Left hindlimb (tissue), 1 donor: ENCODE results near the gene CMIP.
"Not testable (repeated sequence)": the region's sequence is repeated elsewhere in the genome, so short reads cannot be mapped to it uniquely, and the experiment has no call there.

ENCODE experiments used
- DNase-seq: peaks from one replicate; pipeline ENCODE4 v3.0.0-alpha.2; 2018

Gene CMIP

GRCh38 chr16:81671738-81672597 lies 227.4 kb downstream of the CMIP start:
- DNase-seq = no peak

- DNase-seq = no peak
Measured at GRCh38 chr16:81673432-81673831, 228.8 kb downstream of the CMIP start.

DNA sequence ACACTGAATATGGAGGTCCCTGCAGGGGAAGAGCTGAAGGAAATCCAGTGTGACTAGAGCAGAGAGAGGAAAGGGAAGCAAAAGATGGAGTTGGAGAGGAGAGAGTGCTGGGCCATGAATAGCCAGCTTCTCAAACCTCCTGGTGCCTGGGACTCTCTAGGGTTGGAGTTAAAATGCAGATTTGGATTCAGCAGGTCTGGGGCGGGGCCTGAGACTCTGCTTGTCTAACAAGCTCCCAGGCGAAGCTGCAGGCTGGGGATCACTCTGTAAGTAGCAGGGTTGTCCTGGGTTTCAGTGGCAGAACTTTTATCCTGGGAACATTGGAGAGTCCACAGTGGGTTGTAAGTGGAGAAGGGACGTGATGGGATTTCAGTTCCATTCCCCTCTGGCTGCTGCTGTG lies 231.1 kb downstream of the CMIP start:
- DNase-seq = no peak

- no peak for DNase-seq
Measured at GRCh38 chr16:81676066-81676882, 231.7 kb downstream of the CMIP start.

- no peak for DNase-seq
Measured at GRCh38 chr16:81676883-81677737, 232.5 kb downstream of the CMIP start.

GRCh38 chr16:81678326-81679095 lies 233.9 kb downstream of the CMIP start:
- DNase-seq = no peak

- DNase-seq = no peak
Measured at GRCh38 chr16:81679721-81680430, 235.3 kb downstream of the CMIP start.

DNA sequence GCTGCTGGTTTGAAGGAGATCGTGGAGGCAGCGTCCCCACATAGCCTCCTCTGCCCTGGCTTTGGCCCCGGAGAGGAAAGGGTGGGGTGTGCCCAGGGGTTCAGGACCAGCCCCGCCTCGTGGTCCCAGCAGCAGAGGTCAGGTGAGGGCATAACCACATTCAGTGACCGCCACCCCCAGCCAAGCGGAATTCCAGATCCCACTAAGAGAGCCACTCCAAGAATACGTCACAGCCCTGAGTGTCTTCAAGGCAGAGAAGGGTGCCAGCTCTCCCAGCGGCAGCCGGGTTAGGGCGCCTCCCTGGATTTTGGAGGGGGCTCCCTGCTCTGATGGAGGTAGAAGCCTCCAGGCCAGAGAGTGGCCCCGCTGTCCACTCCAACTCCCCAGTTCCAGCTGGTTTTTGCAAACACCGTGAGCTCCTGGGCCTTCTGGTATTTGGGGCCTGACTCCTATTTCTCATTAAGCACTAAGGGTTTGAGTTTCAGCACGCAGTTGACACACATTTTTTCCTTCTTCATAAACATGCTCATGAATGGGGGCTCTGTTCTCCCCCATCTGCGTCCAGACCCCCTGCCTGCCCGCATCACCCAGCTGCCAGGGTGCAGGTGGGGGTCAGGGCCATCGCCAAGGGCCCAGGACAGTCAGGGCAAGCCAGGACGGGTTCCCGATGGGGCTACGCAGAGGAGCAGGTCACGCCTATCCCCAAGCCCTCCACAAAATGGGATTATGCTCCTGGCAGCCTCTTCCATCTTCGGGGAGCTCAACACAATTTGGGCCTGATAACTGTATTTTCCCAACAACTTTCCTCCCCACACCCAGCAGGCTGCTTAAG lies 236.1 kb downstream of the CMIP start:
- peak; percentile 51 for DNase-seq

GRCh38 chr16:81681311-81681710 lies 236.7 kb downstream of the CMIP start:
- DNase-seq = no peak

DNA sequence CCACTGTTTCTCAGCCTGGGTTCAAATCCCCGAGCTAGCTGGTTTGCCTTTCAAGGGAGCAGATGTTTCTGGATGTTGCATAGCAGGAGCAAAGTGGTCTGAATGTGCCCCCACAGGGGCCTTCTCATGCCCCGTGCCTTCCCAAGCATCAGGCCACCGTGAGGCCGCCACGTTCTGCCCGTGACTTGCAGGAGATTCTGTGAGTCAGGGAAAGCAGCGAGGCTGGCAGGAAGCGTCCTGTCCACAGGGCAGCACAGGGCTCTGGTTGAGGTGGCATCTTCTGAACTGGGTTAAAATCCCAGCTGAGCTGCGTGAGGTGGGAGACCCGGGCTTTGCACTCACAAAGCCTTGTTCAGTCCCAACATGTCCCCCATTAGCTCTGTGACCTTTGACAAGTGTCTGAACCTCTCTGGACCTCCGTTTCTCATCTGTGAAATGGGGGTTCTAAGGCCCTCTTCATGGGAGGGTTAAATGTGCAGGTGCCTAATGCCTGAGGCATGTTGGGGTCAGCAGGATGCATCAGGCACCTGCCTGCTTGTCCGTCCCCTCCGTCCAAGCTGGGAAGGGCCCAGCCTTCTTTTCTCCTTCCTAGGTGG lies 239.7 kb downstream of the CMIP start:
- no peak for DNase-seq

- no peak for DNase-seq
Measured at GRCh38 chr16:81684901-81685300, 240.3 kb downstream of the CMIP start.

DNA sequence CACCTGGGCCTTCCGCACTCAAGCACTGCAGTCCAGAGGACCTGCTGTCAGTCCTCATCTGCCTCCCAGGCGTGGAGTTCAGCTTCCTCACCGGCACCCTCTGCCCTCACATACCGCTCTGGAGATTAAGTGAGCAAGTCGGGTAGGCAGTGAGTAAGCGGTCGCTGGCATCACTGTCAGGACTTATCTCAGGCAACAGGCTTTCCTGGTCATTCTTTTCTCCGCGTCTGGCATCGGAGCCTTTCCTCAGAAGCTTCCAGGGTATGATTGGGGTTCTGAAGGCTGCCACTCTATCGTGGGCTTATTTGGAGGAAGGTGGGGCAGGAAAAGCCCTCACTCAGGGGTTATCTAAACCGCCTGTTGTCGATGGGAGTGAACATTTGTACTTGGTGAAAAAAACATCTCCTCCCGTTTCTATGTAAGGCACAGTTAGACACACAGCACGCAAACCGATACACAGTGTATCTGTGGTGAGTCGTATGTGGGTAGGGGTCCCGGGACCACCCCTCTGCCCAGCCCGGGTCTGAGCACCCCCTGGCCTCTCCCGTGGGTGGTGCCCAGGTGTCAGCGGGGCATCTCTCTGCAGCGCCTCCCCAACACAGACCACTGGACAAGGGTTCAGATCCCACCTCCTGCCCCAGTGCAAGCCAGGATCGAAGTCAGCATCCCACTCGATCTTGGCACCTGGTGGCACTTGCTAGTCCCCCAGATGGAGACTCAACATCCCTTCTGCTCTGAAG lies 242.0 kb downstream of the CMIP start:
- no peak for DNase-seq

GRCh38 chr16:81687131-81687456 lies 242.5 kb downstream of the CMIP start:
- no peak for DNase-seq

- DNase-seq = no peak
Measured at GRCh38 chr16:81688182-81688581, 243.6 kb downstream of the CMIP start.

GRCh38 chr16:81688839-81689238 lies 244.2 kb downstream of the CMIP start:
- DNase-seq = not testable (repeated sequence)

- no peak for DNase-seq
Measured at GRCh38 chr16:81692021-81692420, 247.4 kb downstream of the CMIP start.

- no peak for DNase-seq
Measured at GRCh38 chr16:81692571-81692970, 248.0 kb downstream of the CMIP start.

- peak; percentile 66 for DNase-seq
Measured at GRCh38 chr16:81693041-81693743, 248.6 kb downstream of the CMIP start.

- no peak for DNase-seq
Measured at GRCh38 chr16:81693744-81694303, 249.2 kb downstream of the CMIP start.
